Smooth muscle cell (in vitro differentiated cells): ENCODE data around the gene KNCN. TPM values are rescaled to one million over a fixed set of nuclear protein-coding genes. Genes with fewer than 3 reads are reported as not detected.

Source experiments
- DNase-seq: peaks from one replicate; lab custom pipeline; 2025; ENCODE audit not compliant: unreplicated experiment; lab: John Stamatoyannopoulos, UW
- H2AFZ ChIP-seq: fragments of 200-600 bp; sonication (generic); 2 replicates; pipeline ENCODE4 v1.6.0; 2016; ENCODE audit warnings: antibody characterized with exemption, low read depth, mild to moderate bottlenecking
- H3F3A ChIP-seq: fragments of 200-600 bp; sonication (generic); 2 replicates; pipeline ENCODE4 v1.6.0; 2017; ENCODE audit warnings: antibody characterized with exemption, low read depth
- H3K27ac ChIP-seq: fragments of 200-600 bp; sonication (generic); 2 replicates; pipeline ENCODE4 v1.5.1; 2016; ENCODE audit warnings: low read depth, mild to moderate bottlenecking
- H3K27me3 ChIP-seq: fragments of 200-600 bp; sonication (generic); 2 replicates; pipeline ENCODE4 v1.6.1; 2016; ENCODE audit warnings: low read depth, mild to moderate bottlenecking
- H3K36me3 ChIP-seq: fragments of 200-600 bp; sonication (generic); 2 replicates; pipeline ENCODE4 v1.5.1; 2016; ENCODE audit warnings: low read depth
- H3K4me1 ChIP-seq: fragments of 200-600 bp; sonication (generic); 2 replicates; pipeline ENCODE4 v1.5.1; 2016; ENCODE audit warnings: low read depth
- H3K4me2 ChIP-seq: fragments of 200-600 bp; sonication (generic); 2 replicates; pipeline ENCODE4 v1.6.0; 2016; ENCODE audit warnings: mild to moderate bottlenecking
- H3K4me3 ChIP-seq: fragments of 200-600 bp; sonication (generic); 2 replicates; pipeline ENCODE4 v1.5.1; 2016; ENCODE audit warnings: mild to moderate bottlenecking
- H3K79me2 ChIP-seq: fragments of 200-600 bp; sonication (generic); 2 replicates; pipeline ENCODE4 v1.6.0; 2016; ENCODE audit warnings: low read depth, mild to moderate bottlenecking
- H3K9ac ChIP-seq: fragments of 200-600 bp; sonication (generic); 2 replicates; pipeline ENCODE4 v1.6.0; 2016; ENCODE audit warnings: low read depth
- H3K9me3 ChIP-seq: fragments of 200-600 bp; sonication (generic); replicated peaks from 2 replicates; pipeline ENCODE4 v1.5.1; 2016; ENCODE audit warnings: low read depth
- H4K20me1 ChIP-seq: fragments of 200-600 bp; sonication (generic); 2 replicates; pipeline ENCODE4 v1.6.0; 2016; ENCODE audit warnings: low read depth
- WGBS: methylation state at CpG from one replicate; pipeline ENCODE4 v1.1.7; 2016; ENCODE audit warnings: low lambda C conversion rate; 5-methylcytosine and 5-hydroxymethylcytosine counted together
- polyA plus RNA-seq: library from polyadenylated mRNA; unstranded; fragments of >200 nt; fragmentation: Nextera tagmentation; extraction: Ambion mirVana; gene quantifications from 2 replicates; pipeline ENCODE4 v1.2.1, GENCODE V29; 2016
- total RNA-seq: library from RNA; depleted of rRNA; stranded (reverse); fragments of >200 nt; gene quantifications from 2 replicates; pipeline ENCODE4 v1.2.3, GENCODE V29; 2014
- TF ChIP-seq, protein P1 (sequence below): fragments of 200-600 bp; sonication (generic); IDR thresholded peaks from 2 replicates; pipeline ENCODE4 v1.5.1; 2017; ENCODE audit warnings: borderline replicate concordance, mild to moderate bottlenecking, antibody characterized with exemption; ENCODE audit not compliant: insufficient read depth, poor library complexity, severe bottlenecking

KNCN gene
- total and polyA plus RNA-seq, 2 experiments from 2014 or later: not detected

DNA sequence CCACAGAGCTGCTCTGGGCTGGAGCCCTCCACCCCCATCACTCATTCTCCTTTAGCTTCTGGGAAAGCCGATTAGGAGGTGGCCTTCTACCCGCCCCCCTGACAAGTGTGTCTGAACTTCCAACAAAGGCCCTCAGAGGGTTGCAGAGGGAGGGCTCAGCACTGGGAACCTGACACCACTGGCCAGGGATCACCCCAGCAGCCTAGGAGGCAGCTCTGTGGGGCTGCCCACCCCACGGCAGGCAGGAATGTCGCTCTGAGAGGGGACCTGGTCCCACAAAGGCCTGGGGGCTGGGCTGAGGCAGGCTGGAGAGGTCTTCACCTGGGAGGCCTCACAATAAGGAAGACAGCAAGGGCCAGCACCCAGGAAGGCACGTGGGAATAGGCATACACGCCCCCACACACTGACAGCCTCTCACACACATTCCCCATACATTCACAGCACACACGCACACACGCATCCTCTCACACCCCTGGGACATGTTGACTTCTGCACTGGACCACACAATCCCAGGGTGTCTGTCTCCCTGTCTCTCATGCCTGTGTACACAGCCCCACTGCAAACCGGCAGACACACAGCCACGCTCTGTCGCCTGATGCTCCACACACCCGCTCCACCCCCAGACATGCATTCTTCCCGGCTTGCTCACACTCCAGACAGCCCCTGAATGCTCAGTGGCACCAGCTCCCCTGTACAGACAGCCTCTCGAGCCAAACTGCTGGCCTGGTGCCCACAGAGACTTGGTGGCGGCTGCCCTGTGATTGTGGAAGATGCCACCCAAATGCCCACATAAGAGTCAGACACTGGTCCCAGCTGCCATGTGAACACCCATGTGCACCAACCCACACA is 31.2 kb downstream of the KNCN start:
- Histone ChIP-seq H2AFZ (no peak overlapping the region), H3K9ac (no peak overlapping the region), H3K27me3 (peaks cover 21% of the 10 kb centered on the region), H3K9me3 (no peaks in the 10 kb centered on the region), H3K36me3 (no peaks in the 10 kb centered on the region), H4K20me1 (no peaks in the 10 kb centered on the region), H3K79me2 (no peaks in the 10 kb centered on the region), H3K4me2 (peak overlapping the region; percentile 61), H3F3A (peaks cover 4% of the 10 kb centered on the region), H3K4me3 (no peak overlapping the region), H3K27ac (peak overlapping the region; percentile 58), H3K4me1 (peaks cover 37% of the 10 kb centered on the region)
- WGBS: 6% methylated on average over 14 of the region's 15 CpGs
- TF ChIP-seq, protein P1, sequence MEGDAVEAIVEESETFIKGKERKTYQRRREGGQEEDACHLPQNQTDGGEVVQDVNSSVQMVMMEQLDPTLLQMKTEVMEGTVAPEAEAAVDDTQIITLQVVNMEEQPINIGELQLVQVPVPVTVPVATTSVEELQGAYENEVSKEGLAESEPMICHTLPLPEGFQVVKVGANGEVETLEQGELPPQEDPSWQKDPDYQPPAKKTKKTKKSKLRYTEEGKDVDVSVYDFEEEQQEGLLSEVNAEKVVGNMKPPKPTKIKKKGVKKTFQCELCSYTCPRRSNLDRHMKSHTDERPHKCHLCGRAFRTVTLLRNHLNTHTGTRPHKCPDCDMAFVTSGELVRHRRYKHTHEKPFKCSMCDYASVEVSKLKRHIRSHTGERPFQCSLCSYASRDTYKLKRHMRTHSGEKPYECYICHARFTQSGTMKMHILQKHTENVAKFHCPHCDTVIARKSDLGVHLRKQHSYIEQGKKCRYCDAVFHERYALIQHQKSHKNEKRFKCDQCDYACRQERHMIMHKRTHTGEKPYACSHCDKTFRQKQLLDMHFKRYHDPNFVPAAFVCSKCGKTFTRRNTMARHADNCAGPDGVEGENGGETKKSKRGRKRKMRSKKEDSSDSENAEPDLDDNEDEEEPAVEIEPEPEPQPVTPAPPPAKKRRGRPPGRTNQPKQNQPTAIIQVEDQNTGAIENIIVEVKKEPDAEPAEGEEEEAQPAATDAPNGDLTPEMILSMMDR: no peak
- peak; percentile 45 for DNase-seq

DNA sequence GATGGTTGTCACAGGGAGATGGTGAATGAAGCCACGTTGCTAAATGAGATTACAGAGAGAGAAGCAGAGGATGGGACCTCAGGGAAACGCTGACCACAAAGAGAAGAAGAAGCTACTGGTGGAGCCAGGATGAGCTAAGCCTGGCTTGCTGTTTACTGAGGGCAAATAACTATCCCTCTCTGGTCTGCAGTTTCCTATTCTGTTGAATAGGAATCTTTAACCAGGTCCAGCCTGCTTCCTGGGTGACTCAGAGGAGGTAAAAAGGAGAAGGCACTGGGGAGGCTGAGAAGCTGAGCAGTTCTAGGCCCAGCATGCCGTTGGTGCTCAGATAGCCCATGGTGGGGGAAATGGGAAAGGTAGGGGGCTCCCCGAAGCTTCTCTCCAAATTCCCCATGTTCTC is 32.2 kb downstream of the KNCN start:
- peaks cover 37% of the 10 kb centered on the region for H3K4me1 ChIP-seq
- H3K4me2 ChIP-seq: no peak overlapping the region
- H2AFZ ChIP-seq: no peak overlapping the region
- WGBS: 82% methylated on average over 4 of the region's 4 CpGs
- H3K9me3 ChIP-seq: no peaks in the 10 kb centered on the region
- DNase-seq: no peak
- no peak overlapping the region for H3K4me3 ChIP-seq
- no peak overlapping the region for H3K9ac ChIP-seq
- H3K27me3 ChIP-seq: peaks cover 10% of the 10 kb centered on the region
- no peaks in the 10 kb centered on the region for H3K36me3 ChIP-seq
- TF ChIP-seq, protein P1: no peak
- no peaks in the 10 kb centered on the region for H3K79me2 ChIP-seq
- no peaks in the 10 kb centered on the region for H4K20me1 ChIP-seq
- no peak overlapping the region for H3K27ac ChIP-seq
- peaks cover 4% of the 10 kb centered on the region for H3F3A ChIP-seq

DNA sequence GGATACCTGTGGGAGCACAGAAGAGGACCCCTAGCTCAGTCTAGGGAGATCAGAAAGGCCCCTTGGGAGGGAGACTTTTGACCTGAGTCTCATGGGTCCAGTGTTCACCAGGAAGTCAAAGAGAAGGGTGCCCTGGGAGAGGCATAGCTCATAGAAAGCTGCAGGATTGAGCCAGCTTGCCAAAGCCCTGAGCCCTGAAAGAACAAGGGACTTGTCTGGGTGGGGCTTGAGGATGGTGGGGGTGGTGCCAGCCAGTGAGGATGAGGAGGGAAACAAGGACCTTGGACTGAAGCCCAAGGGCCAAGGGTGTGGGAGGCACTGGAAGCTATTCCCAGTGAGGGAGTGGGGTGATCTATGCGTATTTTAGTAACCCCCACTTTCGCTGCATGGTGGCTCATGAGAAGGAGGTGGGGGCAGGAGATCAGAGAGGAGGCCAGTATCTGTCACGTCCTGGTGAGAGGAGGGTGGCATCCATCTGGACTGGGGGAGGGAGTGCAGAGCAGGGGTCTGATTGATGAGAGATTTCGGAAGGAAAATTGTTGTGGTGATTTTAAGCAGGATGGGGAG is 33.4 kb downstream of the KNCN start:
- Histone ChIP-seq H3K27me3 (peaks cover 9% of the 10 kb centered on the region), H3K4me2 (no peak overlapping the region), H2AFZ (no peak overlapping the region), H3K27ac (no peak overlapping the region), H3K4me1 (peaks cover 37% of the 10 kb centered on the region), H3K4me3 (no peak overlapping the region), H3K36me3 (no peaks in the 10 kb centered on the region), H3K79me2 (no peaks in the 10 kb centered on the region), H3K9me3 (no peaks in the 10 kb centered on the region), H3F3A (peaks cover 4% of the 10 kb centered on the region), H3K9ac (no peak overlapping the region), H4K20me1 (no peaks in the 10 kb centered on the region)
- DNase-seq: no peak
- TF ChIP-seq, protein P1: no peak
- WGBS: 82% methylated on average over 4 of the region's 4 CpGs
